SK-N-SH (cell line): ENCODE measurements around the gene SOX8.

Experiments used
- CHD2 ChIP-seq: fragments of 150-350 bp; IDR thresholded peaks from 2 replicates; pipeline ENCODE4 v1.6.1; 2018; ENCODE audit warnings: low read length; ENCODE audit not compliant: partially characterized antibody
- EP300 ChIP-seq, 2 experiments: IDR thresholded peaks; 2 replicates each; pipeline versions ENCODE4 v1.4.0 to v1.6.1; 2012; ENCODE audit warnings: borderline replicate concordance in 1 of 2, low read depth in 1 of 2, low read length in 1 of 2
- EZH2phosphoT487 ChIP-seq: fragments of 200-600 bp; sonication (generic); IDR thresholded peaks from 2 replicates; pipeline ENCODE4 v1.6.1; 2017; ENCODE audit warnings: low read depth, mixed run types, mild to moderate bottlenecking, antibody characterized with exemption, moderate library complexity, borderline replicate concordance
- MXI1 ChIP-seq: IDR thresholded peaks from 2 replicates; pipeline ENCODE4 v1.6.1; 2012; ENCODE audit warnings: mild to moderate bottlenecking, low read depth, low read length, improper control_type of control experiment
- POLR2AphosphoS5 ChIP-seq: IDR thresholded peaks from 2 replicates; pipeline ENCODE4 v1.6.1; 2012; ENCODE audit warnings: low read depth, low read length
- RAD21 ChIP-seq: IDR thresholded peaks from 2 replicates; pipeline ENCODE4 v1.6.1; 2012; ENCODE audit warnings: mild to moderate bottlenecking, low read length
- RFX5 ChIP-seq: IDR thresholded peaks from 2 replicates; pipeline ENCODE4 v1.6.1; 2012; ENCODE audit warnings: mild to moderate bottlenecking, improper control_type of control experiment, low read length
- RXRA ChIP-seq: IDR thresholded peaks from 2 replicates; pipeline ENCODE4 v1.4.0; 2012; ENCODE audit warnings: low read depth, mild to moderate bottlenecking, borderline replicate concordance
- SMC3 ChIP-seq: IDR thresholded peaks from 2 replicates; pipeline ENCODE4 v1.6.1; 2012; ENCODE audit warnings: low read depth, low read length, improper control_type of control experiment
- TAF1 ChIP-seq: IDR thresholded peaks from 2 replicates; pipeline ENCODE4 v1.6.1; 2012; ENCODE audit warnings: low read depth, mild to moderate bottlenecking, low read length, moderate library complexity, borderline replicate concordance
- TEAD4 ChIP-seq: IDR thresholded peaks from 2 replicates; pipeline ENCODE4 v1.4.0; 2012; ENCODE audit warnings: mild to moderate bottlenecking, borderline replicate concordance; ENCODE audit not compliant: insufficient read depth
- TF ChIP-seq, protein P1 (sequence below): fragments of 200-600 bp; sonication (generic); IDR thresholded peaks from 2 replicates; pipeline ENCODE4 v1.6.1; 2017; ENCODE audit warnings: antibody characterized with exemption, mild to moderate bottlenecking, moderate library complexity
- TF ChIP-seq, protein P2 (sequence below): IDR thresholded peaks from 2 replicates; pipeline ENCODE4 v1.4.0; 2012; ENCODE audit warnings: low read depth, borderline replicate concordance

DNA sequence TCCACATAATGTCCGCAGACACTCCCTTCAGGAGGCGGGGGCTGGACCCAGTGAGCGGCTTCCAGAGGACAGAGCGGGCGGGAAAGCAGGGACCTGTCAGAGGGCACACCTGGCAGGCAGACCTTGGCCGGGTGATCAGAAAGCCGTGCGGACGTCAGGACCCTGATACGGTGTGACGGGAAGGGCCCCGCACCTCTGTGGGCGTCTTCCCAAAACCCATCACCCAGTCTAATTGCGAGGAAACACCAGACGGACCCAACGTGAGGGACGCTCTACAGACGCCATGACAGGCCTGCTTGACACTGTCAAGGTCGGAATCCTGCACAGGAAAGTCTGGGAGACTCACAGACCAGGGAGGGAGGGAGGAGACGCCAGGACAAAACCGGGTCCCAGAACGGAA, 19.2 kb upstream of the SOX8 start:
- TF ChIP-seq, protein P1, sequence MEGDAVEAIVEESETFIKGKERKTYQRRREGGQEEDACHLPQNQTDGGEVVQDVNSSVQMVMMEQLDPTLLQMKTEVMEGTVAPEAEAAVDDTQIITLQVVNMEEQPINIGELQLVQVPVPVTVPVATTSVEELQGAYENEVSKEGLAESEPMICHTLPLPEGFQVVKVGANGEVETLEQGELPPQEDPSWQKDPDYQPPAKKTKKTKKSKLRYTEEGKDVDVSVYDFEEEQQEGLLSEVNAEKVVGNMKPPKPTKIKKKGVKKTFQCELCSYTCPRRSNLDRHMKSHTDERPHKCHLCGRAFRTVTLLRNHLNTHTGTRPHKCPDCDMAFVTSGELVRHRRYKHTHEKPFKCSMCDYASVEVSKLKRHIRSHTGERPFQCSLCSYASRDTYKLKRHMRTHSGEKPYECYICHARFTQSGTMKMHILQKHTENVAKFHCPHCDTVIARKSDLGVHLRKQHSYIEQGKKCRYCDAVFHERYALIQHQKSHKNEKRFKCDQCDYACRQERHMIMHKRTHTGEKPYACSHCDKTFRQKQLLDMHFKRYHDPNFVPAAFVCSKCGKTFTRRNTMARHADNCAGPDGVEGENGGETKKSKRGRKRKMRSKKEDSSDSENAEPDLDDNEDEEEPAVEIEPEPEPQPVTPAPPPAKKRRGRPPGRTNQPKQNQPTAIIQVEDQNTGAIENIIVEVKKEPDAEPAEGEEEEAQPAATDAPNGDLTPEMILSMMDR = no peak
- TF ChIP-seq SMC3 (no peak), CHD2 (no peak), MXI1 (no peak), RAD21 (no peak), RXRA (no peak), TAF1 (no peak), RFX5 (no peak), TEAD4 (no peak), POLR2AphosphoS5 (no peak), EP300 (IDR thresholded peaks at IDR 0.05; ENCODE audit: borderline replicate concordance in 1 of 2, low read depth in 1 of 2, low read length in 1 of 2) (no peak), EZH2phosphoT487 (no peak)
- TF ChIP-seq, protein P2, sequence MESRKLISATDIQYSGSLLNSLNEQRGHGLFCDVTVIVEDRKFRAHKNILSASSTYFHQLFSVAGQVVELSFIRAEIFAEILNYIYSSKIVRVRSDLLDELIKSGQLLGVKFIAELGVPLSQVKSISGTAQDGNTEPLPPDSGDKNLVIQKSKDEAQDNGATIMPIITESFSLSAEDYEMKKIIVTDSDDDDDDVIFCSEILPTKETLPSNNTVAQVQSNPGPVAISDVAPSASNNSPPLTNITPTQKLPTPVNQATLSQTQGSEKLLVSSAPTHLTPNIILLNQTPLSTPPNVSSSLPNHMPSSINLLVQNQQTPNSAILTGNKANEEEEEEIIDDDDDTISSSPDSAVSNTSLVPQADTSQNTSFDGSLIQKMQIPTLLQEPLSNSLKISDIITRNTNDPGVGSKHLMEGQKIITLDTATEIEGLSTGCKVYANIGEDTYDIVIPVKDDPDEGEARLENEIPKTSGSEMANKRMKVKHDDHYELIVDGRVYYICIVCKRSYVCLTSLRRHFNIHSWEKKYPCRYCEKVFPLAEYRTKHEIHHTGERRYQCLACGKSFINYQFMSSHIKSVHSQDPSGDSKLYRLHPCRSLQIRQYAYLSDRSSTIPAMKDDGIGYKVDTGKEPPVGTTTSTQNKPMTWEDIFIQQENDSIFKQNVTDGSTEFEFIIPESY = no peak
